ENCODE results near the gene RHOV. TPM values are rescaled to one million over a fixed set of nuclear protein-coding genes. Genes with fewer than 3 reads are reported as not detected.

The RHOV gene
- total and polyA plus RNA-seq, 10 of the 15 experiments (the other 5 are each of a cell fraction or from before 2014, with no cell fraction given) = 0.24 to 39.3 (median 9.3) TPM

GRCh38 chr15:40844696-40845030, 29.4 kb downstream of the RHOV start:
- DNase-seq (ENCODE audit: low read depth, low spot score) = no peak
- H2AFZ ChIP-seq (ENCODE audit: control insufficient read depth, low read depth, low read length) = peak overlapping the region; percentile 86
- TF ChIP-seq SRF (IDR thresholded peaks at IDR 0.05; ENCODE audit: low read depth in 2 of 2, low read length in 2 of 2) = 0 out of 4 replicates have a peak, but pooled peaks of 1 of the 2 experiments have one; percentile 5
- no peak for TF ChIP-seq ZNF24 (IDR thresholded peaks at IDR 0.05)
- no peak for TF ChIP-seq IKZF2 (IDR thresholded peaks at IDR 0.05)
- TF ChIP-seq, protein P1, sequence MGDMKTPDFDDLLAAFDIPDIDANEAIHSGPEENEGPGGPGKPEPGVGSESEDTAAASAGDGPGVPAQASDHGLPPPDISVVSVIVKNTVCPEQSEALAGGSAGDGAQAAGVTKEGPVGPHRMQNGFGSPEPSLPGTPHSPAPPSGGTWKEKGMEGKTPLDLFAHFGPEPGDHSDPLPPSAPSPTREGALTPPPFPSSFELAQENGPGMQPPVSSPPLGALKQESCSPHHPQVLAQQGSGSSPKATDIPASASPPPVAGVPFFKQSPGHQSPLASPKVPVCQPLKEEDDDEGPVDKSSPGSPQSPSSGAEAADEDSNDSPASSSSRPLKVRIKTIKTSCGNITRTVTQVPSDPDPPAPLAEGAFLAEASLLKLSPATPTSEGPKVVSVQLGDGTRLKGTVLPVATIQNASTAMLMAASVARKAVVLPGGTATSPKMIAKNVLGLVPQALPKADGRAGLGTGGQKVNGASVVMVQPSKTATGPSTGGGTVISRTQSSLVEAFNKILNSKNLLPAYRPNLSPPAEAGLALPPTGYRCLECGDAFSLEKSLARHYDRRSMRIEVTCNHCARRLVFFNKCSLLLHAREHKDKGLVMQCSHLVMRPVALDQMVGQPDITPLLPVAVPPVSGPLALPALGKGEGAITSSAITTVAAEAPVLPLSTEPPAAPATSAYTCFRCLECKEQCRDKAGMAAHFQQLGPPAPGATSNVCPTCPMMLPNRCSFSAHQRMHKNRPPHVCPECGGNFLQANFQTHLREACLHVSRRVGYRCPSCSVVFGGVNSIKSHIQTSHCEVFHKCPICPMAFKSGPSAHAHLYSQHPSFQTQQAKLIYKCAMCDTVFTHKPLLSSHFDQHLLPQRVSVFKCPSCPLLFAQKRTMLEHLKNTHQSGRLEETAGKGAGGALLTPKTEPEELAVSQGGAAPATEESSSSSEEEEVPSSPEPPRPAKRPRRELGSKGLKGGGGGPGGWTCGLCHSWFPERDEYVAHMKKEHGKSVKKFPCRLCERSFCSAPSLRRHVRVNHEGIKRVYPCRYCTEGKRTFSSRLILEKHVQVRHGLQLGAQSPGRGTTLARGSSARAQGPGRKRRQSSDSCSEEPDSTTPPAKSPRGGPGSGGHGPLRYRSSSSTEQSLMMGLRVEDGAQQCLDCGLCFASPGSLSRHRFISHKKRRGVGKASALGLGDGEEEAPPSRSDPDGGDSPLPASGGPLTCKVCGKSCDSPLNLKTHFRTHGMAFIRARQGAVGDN (IDR thresholded peaks at IDR 0.05) = peak; percentile 13; the same call in 1 of the 2 replicates
- TF ChIP-seq RUNX3 (IDR thresholded peaks at IDR 0.05; ENCODE audit: low read length) = no peak
- no peak for TF ChIP-seq E2F8 (IDR thresholded peaks at IDR 0.05; ENCODE audit: low read depth, partially characterized antibody)
- TF ChIP-seq LARP7 (IDR thresholded peaks at IDR 0.05) = peak; percentile 61; the same call in 1 of the 2 replicates
- no peak for TF ChIP-seq KDM1A (IDR thresholded peaks at IDR 0.05; ENCODE audit: borderline replicate concordance)
- TF ChIP-seq SREBF2 (IDR thresholded peaks at IDR 0.05; ENCODE audit: low read length) = no peak
- no peak for TF ChIP-seq KLF5 (IDR thresholded peaks at IDR 0.05; ENCODE audit: partially characterized antibody)
- TF ChIP-seq, protein P2, sequence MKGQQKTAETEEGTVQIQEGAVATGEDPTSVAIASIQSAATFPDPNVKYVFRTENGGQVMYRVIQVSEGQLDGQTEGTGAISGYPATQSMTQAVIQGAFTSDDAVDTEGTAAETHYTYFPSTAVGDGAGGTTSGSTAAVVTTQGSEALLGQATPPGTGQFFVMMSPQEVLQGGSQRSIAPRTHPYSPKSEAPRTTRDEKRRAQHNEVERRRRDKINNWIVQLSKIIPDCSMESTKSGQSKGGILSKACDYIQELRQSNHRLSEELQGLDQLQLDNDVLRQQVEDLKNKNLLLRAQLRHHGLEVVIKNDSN (IDR thresholded peaks at IDR 0.05; ENCODE audit: borderline replicate concordance, extremely low read length, insufficient read depth, low read depth, low read length) = no peak
- TF ChIP-seq YY1 (IDR thresholded peaks at IDR 0.05; ENCODE audit: low read depth, low read length) = peak; percentile 58; the same call in 1 of the 2 replicates
- no peak for TF ChIP-seq IRF4 (IDR thresholded peaks at IDR 0.05; ENCODE audit: low read depth, low read length)
- TF ChIP-seq TAF1 (IDR thresholded peaks at IDR 0.05; ENCODE audit: borderline replicate concordance, low read depth, low read length) = no peak
- no peak for TF ChIP-seq NBN (IDR thresholded peaks at IDR 0.05)
- 0 out of 2 replicates have a peak, but pooled peaks have one; percentile 11 for TF ChIP-seq GATAD2B (conservative IDR thresholded peaks at IDR 0.05; ENCODE audit: low read depth)
- H3K79me2 ChIP-seq (ENCODE audit: control insufficient read depth, insufficient read depth, low read length) = no peaks in the 10 kb centered on the region
- peak overlapping the region; percentile 98 for H3K4me2 ChIP-seq (ENCODE audit: control insufficient read depth, insufficient read depth)
- RAD21 ChIA-PET (ENCODE audit: unreplicated experiment) = interaction anchor here (0.6 to 5.0 kb wide), 9 partner anchors 13 to 251 kb away, joined by 3 to 41 read pairs (median 5); partner anchors contain the start of genes DNAJC17, VPS18 and ZFYVE19
- intact Hi-C loops (cut with micrococcal nuclease; ENCODE audit: unreplicated experiment) (loop anchor here (5.0 to 10.0 kb wide), 2 partner anchors 37 to 270 kb away; partner anchors contain the start of genes DNAJC17, INO80 and ZFYVE19), in situ Hi-C loops (cut with MboI) (no loop called here)
- peak overlapping the region; percentile 75 for H3K4me3 ChIP-seq
- H3K9ac ChIP-seq (ENCODE audit: control insufficient read depth, insufficient read depth, low read length) = peak overlapping the region; percentile 47
- H3K4me1 ChIP-seq (ENCODE audit: control insufficient read depth, insufficient read depth, low read length) = peaks cover 26% of the 10 kb centered on the region
- POLR2A ChIA-PET = interaction anchor here (0.6 to 5.0 kb wide), 7 partner anchors 28 to 285 kb away, joined by 3 to 39 read pairs (median 5); partner anchors contain the start of gene RHOV
- no peak for FAIRE-seq
- CTCF ChIA-PET = interaction anchor here (0.6 to 8.8 kb wide), 6 partner anchors 14 to 63 kb away, joined by 3 to 140 read pairs (median 4); partner anchors contain the start of gene VPS18
- 7% methylated on average over 28 of the region's 28 CpGs for WGBS (ENCODE audit: insufficient coverage, insufficient replicate concordance, low lambda C conversion rate, missing lambda C conversion rate)
- no peaks in the 10 kb centered on the region for H4K20me1 ChIP-seq (ENCODE audit: control insufficient read depth, insufficient read depth)
- no peaks in the 10 kb centered on the region for H3K9me3 ChIP-seq (replicated peaks; ENCODE audit: control insufficient read depth, insufficient read depth, low read length)
- SMC1A ChIA-PET (ENCODE audit: uncharacterized antibody, unreplicated experiment) = interaction anchor here (0.6 to 2.2 kb wide), 5 partner anchors 13 to 150 kb away, joined by 3 to 7 read pairs (median 5); partner anchors contain the start of gene RAD51
- H3K27me3 ChIP-seq (replicated peaks in 1 of 2; ENCODE audit: control insufficient read depth in 2 of 2, insufficient read depth in 2 of 2, low read length in 1 of 2) = peaks cover 1 to 3% of the 10 kb centered on the region in 2 experiments; a peak in 1 of 4 replicates
- no peaks in the 10 kb centered on the region for H3K36me3 ChIP-seq (ENCODE audit: control insufficient read depth in 2 of 2, insufficient read depth in 2 of 2, low read length in 1 of 2)
- BruUV-seq (replicated peaks) = TSS peak; percentile 64
- no peak overlapping the region for H3K27ac ChIP-seq (ENCODE audit: control insufficient read depth, insufficient read depth)
- peak; percentile 60 for ATAC-seq
